ENCODE measurements around the gene CMTM4.
A peak's percentile ranks its signal among the peaks of the same experiment; 100 is the strongest.
"Not testable (repeated sequence)": the region's sequence is repeated elsewhere in the genome, so short reads cannot be mapped to it uniquely, and the experiment has no call there.

Gene CMTM4

GRCh38 chr16:66611911-66612310 lies 84.6 kb downstream of the CMTM4 start:
- not testable (repeated sequence) for DNase-seq

GRCh38 chr16:66610111-66610820 lies 86.3 kb downstream of the CMTM4 start:
- no peak for DNase-seq

GRCh38 chr16:66609139-66609510 lies 87.4 kb downstream of the CMTM4 start:
- no peak for DNase-seq

DNA sequence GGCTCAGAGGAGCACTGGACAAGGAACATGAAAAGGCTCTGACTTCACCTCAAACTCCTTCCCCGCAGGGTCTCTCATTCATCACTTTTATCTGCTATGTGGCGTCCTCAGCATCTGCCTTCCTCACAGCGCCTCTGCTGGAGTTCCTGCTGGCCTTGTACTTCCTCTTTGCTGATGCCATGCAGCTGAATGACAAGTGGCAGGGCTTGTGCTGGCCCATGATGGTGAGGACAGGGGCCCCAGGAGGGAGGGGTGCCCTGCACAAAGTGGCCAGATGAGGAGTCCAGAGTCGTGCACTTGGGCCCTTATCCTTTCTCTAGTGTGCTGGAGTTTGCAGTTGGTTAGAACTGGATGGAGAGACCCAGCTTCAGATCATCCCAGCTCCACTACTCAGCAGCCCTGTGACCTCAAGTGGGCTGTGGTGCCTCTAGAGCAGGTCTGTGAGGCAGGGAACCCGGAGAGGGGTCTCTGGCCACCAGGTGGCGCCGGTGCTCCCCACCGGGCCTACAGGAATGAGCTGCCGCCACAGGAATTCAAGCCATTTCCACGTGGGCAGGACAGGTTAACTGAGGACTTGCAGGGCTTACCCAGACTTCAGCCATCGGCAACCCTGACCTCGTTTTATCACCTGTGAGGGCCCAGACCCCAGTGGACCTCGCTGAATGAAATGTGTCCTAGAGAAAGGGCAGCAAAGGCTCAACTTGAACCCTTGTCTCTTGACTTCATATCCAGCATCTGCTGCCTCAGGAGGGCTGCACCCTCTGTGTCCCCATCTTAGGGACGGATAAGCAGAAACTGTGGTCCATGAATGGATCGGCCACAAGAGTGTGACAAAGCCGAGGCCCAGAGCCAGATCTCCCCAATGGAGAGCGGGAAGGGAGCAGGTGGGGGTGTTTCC lies 88.1 kb downstream of the CMTM4 start:
- DNase-seq = peak; percentile 89

- no peak for DNase-seq
Measured at GRCh38 chr16:66605979-66606751, 90.4 kb downstream of the CMTM4 start.

DNA sequence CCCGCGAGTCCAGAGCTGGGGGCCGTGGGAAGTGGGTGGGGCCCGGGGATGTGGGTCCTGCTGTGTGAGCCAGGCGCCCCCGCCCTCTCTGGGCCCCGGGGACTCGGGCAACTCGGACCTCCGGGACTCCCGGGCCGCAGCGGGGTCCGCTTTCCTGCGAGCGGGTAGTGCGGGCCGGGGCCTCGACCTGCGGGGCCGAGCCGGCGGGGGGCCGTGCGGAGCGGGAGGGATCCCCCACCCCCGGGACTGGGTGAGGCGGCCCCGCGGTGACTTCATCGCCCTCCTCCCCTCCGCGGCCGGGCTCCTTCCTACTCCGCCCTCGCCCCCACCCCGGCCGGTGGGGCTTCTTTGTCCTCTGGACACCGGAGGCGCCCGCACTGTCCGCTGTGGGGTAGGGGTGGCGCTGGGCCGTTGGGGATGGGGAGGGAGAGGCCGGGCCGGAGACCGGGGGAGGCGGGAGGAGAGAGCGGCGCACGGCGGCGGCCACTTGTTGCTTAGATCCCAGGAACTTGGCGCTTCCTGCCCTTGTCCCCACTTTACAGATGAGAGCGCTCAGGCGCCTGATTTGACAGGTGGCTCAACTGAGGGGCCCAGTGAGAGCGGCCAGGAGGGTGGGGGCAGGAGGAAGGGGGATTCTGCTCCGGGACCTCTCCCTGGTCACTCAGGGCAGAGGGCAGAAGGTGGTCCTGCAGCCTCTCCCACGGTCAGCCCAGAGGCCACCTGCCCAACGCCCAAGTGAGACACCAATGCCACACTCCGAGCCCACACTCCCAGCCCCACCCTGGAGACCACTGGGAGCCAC lies 91.2 kb downstream of the CMTM4 start:
- no peak for DNase-seq

DNA sequence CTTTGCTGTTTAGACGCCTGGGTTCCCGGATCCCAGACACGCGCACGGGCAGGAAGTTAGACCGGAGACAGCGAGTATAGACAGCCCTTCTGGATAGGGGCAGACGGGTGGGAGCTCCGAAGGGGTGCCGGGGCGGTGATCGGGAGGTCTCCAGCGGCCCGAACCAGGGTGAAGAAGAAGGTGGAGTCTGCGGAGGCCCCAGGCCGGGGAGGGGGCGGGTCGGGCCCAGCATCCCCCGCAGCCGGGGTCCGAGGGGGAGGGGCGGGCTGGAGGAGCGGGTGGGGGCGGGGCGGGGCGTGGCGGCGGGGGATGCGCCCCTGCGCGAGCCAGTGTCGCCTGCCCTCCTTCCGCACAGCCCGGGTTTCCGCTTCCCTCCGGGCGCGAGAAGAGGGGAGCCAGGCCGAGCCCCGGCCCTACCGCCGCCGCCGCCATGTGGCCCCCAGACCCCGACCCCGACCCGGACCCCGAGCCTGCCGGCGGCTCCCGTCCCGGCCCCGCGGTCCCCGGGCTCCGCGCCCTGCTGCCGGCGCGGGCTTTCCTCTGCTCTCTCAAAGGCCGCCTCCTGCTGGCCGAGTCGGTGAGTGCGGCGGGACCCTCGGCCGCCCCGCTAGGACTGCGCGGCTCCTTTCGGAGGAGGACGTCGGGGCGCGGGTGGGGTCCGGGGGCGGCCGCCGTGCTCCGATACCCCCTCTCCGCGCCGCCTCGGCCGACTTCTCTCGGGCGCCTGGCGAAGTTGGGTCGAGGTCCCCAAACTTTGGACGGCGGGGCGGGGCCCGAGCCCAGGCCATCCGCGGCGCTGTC lies 92.0 kb downstream of the CMTM4 start, which contains the start of gene CMTM3:
Gene CMTM3 (plus strand): TSS at position 329 of the 801 bp plus-strand sequence. CDS start 102 bp downstream, at position 431.
- peak; percentile 66 for DNase-seq

DNA sequence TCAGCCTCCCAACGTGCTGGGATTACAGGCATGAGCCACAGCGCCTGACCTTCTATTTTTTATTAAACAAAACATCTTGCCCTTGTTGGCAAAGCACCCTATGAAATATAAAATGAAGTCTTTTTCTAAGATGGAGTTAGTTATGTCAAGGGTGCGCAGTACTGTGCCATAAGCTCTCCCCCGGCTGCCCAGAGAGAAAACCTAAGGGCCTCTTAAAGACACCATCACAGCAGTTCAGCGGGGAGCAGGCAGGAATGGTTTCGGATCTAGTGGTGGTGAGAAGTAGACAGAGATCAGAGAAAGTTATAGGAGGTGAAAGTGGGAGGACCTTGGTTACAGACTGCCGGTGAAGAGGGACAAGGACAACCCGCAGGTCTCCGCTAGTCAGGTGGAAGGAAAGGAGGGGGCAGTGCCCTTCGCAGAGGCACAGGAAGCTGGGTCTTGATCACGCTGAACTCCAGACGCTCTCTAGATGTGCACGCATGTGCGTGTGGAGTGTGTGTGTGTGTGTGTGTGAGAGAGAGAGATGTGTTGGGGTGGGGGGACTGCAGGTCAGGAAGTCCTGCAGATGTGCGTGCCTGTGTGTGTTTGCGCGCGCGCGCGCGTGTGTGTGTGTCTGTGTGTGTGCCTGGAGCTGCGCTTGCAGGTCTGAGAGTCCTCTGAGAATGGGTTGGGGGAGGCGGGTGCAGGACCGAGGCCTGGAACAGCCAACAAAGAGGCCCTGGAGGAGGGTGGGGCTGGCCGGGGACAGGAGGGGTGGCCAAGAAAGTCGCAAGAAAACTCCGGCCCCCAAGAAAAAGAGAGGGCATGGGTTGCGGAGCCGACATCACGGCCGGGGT lies 92.8 kb downstream of the CMTM4 start:
- peak; percentile 49 for DNase-seq

- DNase-seq = no peak
Measured at GRCh38 chr16:66601471-66601870, 95.1 kb downstream of the CMTM4 start.

GRCh38 chr16:66600477-66600876 lies 96.1 kb downstream of the CMTM4 start:
- DNase-seq = no peak

GRCh38 chr16:66599726-66600125 lies 96.8 kb downstream of the CMTM4 start:
- DNase-seq = no peak

GRCh38 chr16:66598111-66598510 lies 98.4 kb downstream of the CMTM4 start:
- no peak for DNase-seq

DNA sequence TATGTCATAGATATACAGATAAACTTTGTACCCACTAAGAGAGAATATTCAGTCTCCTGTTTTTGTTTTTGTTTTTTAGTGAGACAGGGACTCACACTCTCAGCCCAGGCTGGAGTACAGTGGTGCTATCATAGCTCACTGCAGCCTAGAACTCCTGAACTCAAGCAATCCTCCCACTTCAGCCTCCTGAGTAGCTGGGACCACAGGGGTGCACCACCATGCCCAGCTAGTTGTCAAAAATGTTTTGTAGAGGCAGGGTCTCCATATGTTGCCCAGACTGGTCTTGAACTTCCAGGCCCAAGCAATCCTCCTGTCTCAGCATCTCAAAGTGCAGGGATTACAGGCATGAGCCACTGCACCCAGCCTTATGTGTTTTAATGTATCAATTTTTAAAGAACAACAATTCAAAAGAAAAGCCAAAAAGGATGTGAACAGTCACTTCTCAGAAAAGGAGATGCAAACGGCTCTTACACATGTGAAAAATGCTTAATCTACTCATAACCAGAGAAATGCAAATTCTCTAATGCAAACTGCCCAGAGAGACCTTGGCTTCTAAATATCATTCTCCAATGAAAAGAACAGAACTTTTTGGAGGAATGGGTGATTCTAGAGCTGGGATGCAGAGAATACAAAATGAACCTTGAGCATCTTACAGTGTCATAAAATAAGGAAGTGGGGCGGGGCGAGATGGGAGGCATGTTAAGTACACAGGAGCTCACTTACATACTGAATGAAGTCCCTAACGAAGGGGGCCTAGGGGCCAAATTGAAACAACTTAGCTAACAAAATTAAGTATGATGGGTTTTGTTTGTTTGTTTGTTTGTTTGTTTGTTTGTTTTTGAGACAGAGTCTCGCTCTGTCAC lies 99.3 kb downstream of the CMTM4 start:
- no peak for DNase-seq

- DNase-seq = not testable (repeated sequence)
Measured at GRCh38 chr16:66596559-66596958, 100.0 kb downstream of the CMTM4 start.

DNA sequence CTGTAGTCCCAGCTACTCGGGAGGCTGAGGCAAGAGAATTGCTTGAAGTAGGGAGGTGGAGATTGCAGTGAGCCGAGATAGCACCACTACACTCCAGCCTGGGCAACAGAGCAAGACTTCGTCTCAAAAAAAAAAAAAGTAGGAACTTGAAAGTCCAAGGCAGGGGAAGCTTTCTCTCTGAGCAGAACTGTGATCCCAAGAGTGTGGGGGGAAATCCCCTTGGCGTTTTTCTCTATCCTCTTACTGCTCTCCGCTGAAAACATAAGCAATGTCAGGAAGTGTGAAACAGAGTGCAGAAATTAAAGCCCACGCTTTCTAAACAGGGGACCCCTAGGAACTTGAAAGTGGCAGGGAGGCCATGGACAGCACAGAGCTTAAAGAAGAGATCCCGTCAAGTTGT lies 101.8 kb downstream of the CMTM4 start:
- no peak for DNase-seq

DNA sequence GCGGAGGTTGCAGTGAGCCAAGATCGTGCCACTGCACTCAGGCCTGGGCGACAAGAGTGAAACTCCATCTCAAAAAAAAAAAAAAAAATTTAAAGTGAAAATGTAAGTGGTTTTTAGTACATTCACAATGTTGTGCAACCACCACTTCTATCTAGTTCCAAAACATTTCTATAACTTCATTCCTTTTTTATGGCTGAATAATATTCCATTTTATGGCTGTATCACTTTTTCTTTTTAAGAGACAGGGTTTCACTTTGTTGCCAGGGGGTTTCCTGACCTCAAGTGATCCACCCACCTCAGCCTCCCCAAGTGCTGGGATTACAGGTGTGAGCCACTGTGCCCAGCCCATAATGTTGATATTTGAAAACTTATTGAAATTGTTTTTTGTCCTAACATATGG lies 103.7 kb downstream of the CMTM4 start:
- DNase-seq = no peak

- no peak for DNase-seq
Measured at GRCh38 chr16:66592241-66592640, 104.3 kb downstream of the CMTM4 start.

GRCh38 chr16:66591018-66591417 lies 105.5 kb downstream of the CMTM4 start:
- DNase-seq = no peak

- no peak for DNase-seq
Measured at GRCh38 chr16:66590322-66590721, 106.2 kb downstream of the CMTM4 start.
